H9 (cell line): ENCODE data around the gene ACP1. TPM values are rescaled to one million over a fixed set of nuclear protein-coding genes. Genes with fewer than 3 reads are reported as not detected.

Experiments used
- DNase-seq: peaks from one replicate; pipeline ENCODE4 v3.0.0-alpha.2; 2017
- H2AFZ ChIP-seq: one replicate; pipeline ENCODE4 v1.6.1; 2013; ENCODE audit warnings: mild to moderate bottlenecking, low read length, control low read depth, moderate library complexity
- H2AK5ac ChIP-seq: 2 replicates; pipeline ENCODE4 v1.6.1; 2013; ENCODE audit warnings: low read length, control low read depth, mixed read lengths; ENCODE audit not compliant: insufficient read length
- H2BK120ac ChIP-seq: one replicate; pipeline ENCODE4 v1.6.1; 2013; ENCODE audit warnings: low read depth, mild to moderate bottlenecking, low read length, control low read depth, inconsistent platforms; ENCODE audit not compliant: poor library complexity, severe bottlenecking
- H2BK12ac ChIP-seq: 2 replicates; pipeline ENCODE4 v1.6.1; 2013; ENCODE audit warnings: low read length, control low read depth, mixed read lengths, low read depth; ENCODE audit not compliant: insufficient read length
- H2BK15ac ChIP-seq: 2 replicates; pipeline ENCODE4 v1.6.1; 2013; ENCODE audit warnings: low read depth, low read length, control low read depth
- H2BK20ac ChIP-seq: one replicate; pipeline ENCODE4 v1.6.1; 2013; ENCODE audit warnings: low read depth, mild to moderate bottlenecking, low read length, control low read depth, inconsistent platforms; ENCODE audit not compliant: poor library complexity, severe bottlenecking
- H2BK5ac ChIP-seq: 2 replicates; pipeline ENCODE4 v1.6.1; 2013; ENCODE audit warnings: low read length, control low read depth, mixed read lengths; ENCODE audit not compliant: insufficient read length
- H3K14ac ChIP-seq: 2 replicates; pipeline ENCODE4 v1.6.1; 2013; ENCODE audit warnings: low read length, control low read depth; ENCODE audit not compliant: insufficient read depth
- H3K18ac ChIP-seq: 2 replicates; pipeline ENCODE4 v1.6.1; 2013; ENCODE audit warnings: low read depth, mild to moderate bottlenecking, mixed read lengths, low read length, control low read depth; ENCODE audit not compliant: insufficient read length
- H3K23ac ChIP-seq: 2 replicates; pipeline ENCODE4 v1.6.1; 2013; ENCODE audit warnings: low read length, control low read depth, mixed read lengths, low read depth; ENCODE audit not compliant: insufficient read length
- H3K23me2 ChIP-seq: 2 replicates; pipeline ENCODE4 v1.6.1; 2013; ENCODE audit warnings: low read depth, mild to moderate bottlenecking, mixed read lengths, low read length, control low read depth; ENCODE audit not compliant: insufficient read length, poor library complexity, severe bottlenecking
- H3K27ac ChIP-seq: 2 replicates; pipeline ENCODE4 v1.5.1; 2013; ENCODE audit warnings: low read length, control low read depth, mixed read lengths, low read depth; ENCODE audit not compliant: insufficient read length
- H3K27me3 ChIP-seq: 2 replicates; pipeline ENCODE4 v1.6.1; 2013; ENCODE audit warnings: low read length, control low read depth, inconsistent platforms; ENCODE audit not compliant: insufficient read depth
- H3K4ac ChIP-seq: 2 replicates; pipeline ENCODE4 v1.6.1; 2013; ENCODE audit warnings: low read depth, mild to moderate bottlenecking, control low read depth, inconsistent platforms, low read length, moderate library complexity
- H3K4me1 ChIP-seq: 2 replicates; pipeline ENCODE4 v1.6.1; 2013; ENCODE audit warnings: low read length, control low read depth, inconsistent platforms; ENCODE audit not compliant: insufficient read depth
- H3K4me2 ChIP-seq: 2 replicates; pipeline ENCODE4 v1.6.1; 2013; ENCODE audit warnings: low read length, control low read depth, mixed read lengths; ENCODE audit not compliant: insufficient read length, insufficient read depth
- H3K56ac ChIP-seq: 2 replicates; pipeline ENCODE4 v1.6.1; 2013; ENCODE audit warnings: low read depth, mild to moderate bottlenecking, mixed read lengths, low read length, control low read depth; ENCODE audit not compliant: insufficient read length
- H3K79me1 ChIP-seq: 2 replicates; pipeline ENCODE4 v1.6.1; 2013; ENCODE audit warnings: low read depth, mild to moderate bottlenecking, moderate library complexity, low read length, control low read depth, inconsistent platforms; ENCODE audit not compliant: insufficient read depth, poor library complexity, severe bottlenecking
- H3K79me2 ChIP-seq: 2 replicates; pipeline ENCODE4 v1.6.1; 2013; ENCODE audit warnings: low read length, control low read depth, inconsistent platforms; ENCODE audit not compliant: insufficient read depth
- H3K9ac ChIP-seq: 2 replicates; pipeline ENCODE4 v1.6.1; 2013; ENCODE audit warnings: low read length, control low read depth, mixed read lengths; ENCODE audit not compliant: insufficient read length; ENCODE audit errors: extremely low read depth
- H3K9me3 ChIP-seq: one replicate; pipeline ENCODE4 v1.6.1; 2013; ENCODE audit warnings: low read depth, low read length, inconsistent platforms; ENCODE audit not compliant: control insufficient read depth
- H3T11ph ChIP-seq: one replicate; pipeline ENCODE4 v1.6.1; 2013; ENCODE audit warnings: mild to moderate bottlenecking, low read length, control low read depth, inconsistent platforms
- H4K20me1 ChIP-seq: one replicate; pipeline ENCODE4 v1.6.1; 2013; ENCODE audit not compliant: control insufficient read depth, insufficient read length, insufficient read depth
- H4K5ac ChIP-seq: 2 replicates; pipeline ENCODE4 v1.6.1; 2013; ENCODE audit warnings: low read depth, mild to moderate bottlenecking, mixed read lengths, low read length, control low read depth; ENCODE audit not compliant: insufficient read length
- H4K8ac ChIP-seq: replicated peaks from 2 replicates; pipeline ENCODE4 v1.6.1; 2013; ENCODE audit warnings: low read length, control low read depth, mixed read lengths, low read depth; ENCODE audit not compliant: insufficient read length
- H4K91ac ChIP-seq: 2 replicates; pipeline ENCODE4 v1.6.1; 2013; ENCODE audit warnings: low read depth, mild to moderate bottlenecking, moderate library complexity, mixed read lengths, low read length, control low read depth; ENCODE audit not compliant: insufficient read length
- H3K27ac Mint-ChIP-seq, 3 experiments: 2 replicates in 2 of 3; 3 replicates in 1 of 3; pipeline ENCODE4 v1.8.0; 2020 to 2021; ENCODE audit warnings: mixed read lengths in 3 of 3, mild to moderate bottlenecking in 1 of 3, moderate library complexity in 1 of 3
- H3K27me3 Mint-ChIP-seq: 2 replicates; pipeline ENCODE4 v1.8.0; 2021; ENCODE audit warnings: low read depth, mild to moderate bottlenecking, moderate library complexity, mixed read lengths
- H3K36me3 Mint-ChIP-seq, 3 experiments: 2 replicates in 2 of 3; 3 replicates in 1 of 3; pipeline ENCODE4 v1.8.0; 2020 to 2021; ENCODE audit warnings: low read depth in 3 of 3, mixed read lengths in 3 of 3; ENCODE audit not compliant: insufficient read depth in 1 of 3
- H3K4me1 Mint-ChIP-seq, 2 experiments: 2 replicates each; pipeline ENCODE4 v1.8.0; 2020; ENCODE audit warnings: mixed read lengths in 2 of 2
- H3K4me3 Mint-ChIP-seq, 2 experiments: 2 replicates in 1 of 2; 3 replicates in 1 of 2; pipeline ENCODE4 v1.8.0; 2020 to 2021; ENCODE audit warnings: mild to moderate bottlenecking in 2 of 2, mixed read lengths in 2 of 2, moderate library complexity in 1 of 2
- H3K9me3 Mint-ChIP-seq, 2 experiments: 2 replicates in 1 of 2; 3 replicates in 1 of 2; pipeline ENCODE4 v1.8.0; 2020; ENCODE audit warnings: mild to moderate bottlenecking in 2 of 2, mixed read lengths in 2 of 2, moderate library complexity in 1 of 2
- WGBS: extraction: QIAGEN DNeasy Blood & Tissue Kit; methylation state at CpG from one replicate; pipeline ENCODE4 v1.1.7; 2013; ENCODE audit warnings: missing lambda C conversion rate, low lambda C conversion rate, mixed read lengths; ENCODE audit not compliant: insufficient read length; ENCODE audit errors: extremely low coverage; 5-methylcytosine and 5-hydroxymethylcytosine counted together
- total RNA-seq: library from RNA; stranded (reverse); gene quantifications from 2 replicates; pipeline ENCODE4 v1.2.1, GENCODE V29; 2021
- TF ChIP-seq, protein P1 (sequence below): fragments of 200-600 bp; sonication (generic); conservative IDR thresholded peaks from 3 replicates; pipeline ENCODE4 v1.8.0; 2021; ENCODE audit warnings: antibody characterized with exemption, mild to moderate bottlenecking

ACP1 gene
- total RNA-seq, 1 experiment from 2014 or later: 143 TPM

DNA sequence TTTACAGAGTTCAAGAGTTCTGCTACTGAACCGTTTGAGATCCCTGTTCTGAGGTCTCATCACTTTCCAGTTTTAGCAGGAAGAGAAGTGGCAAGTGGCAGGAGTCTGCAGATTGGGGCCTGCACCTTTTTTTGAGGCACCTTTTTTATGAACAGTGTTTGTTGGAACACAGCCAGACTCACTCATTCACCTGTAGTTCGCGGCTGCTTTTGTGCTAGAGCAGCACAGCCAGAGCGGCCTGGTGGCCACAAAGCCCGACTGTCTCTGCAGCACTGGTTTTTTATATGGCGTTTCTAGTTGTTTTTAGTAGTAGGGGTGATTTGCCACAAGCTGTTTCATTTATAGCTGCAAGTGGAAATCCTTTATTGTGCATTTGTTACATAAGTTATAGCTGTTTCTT lies 8.6 kb downstream of the ACP1 start:
- Histone ChIP-seq H3K4me1 (no peaks in the 10 kb centered on the region), H2BK15ac (no peak overlapping the region), H4K8ac (no peak overlapping the region), H2AFZ (no peak overlapping the region), H3K23me2 (no peaks in the 10 kb centered on the region), H4K5ac (no peak overlapping the region), H4K20me1 (peaks cover 3% of the 10 kb centered on the region), H3K4ac (no peak overlapping the region), H2BK20ac (no peak overlapping the region), H4K91ac (no peak overlapping the region), H3K56ac (no peak overlapping the region), H2BK5ac (no peak overlapping the region), H3K4me2 (no peak overlapping the region), H3K14ac (no peak overlapping the region), H3K9ac (no peak overlapping the region), H3T11ph (no peak overlapping the region), H2BK12ac (no peak overlapping the region), H3K27ac (no peak overlapping the region), H3K79me1 (peaks cover 20% of the 10 kb centered on the region), H2BK120ac (no peak overlapping the region), H3K9me3 (no peaks in the 10 kb centered on the region), H3K27me3 (no peaks in the 10 kb centered on the region), H3K79me2 (peaks cover 37% of the 10 kb centered on the region), H3K23ac (no peak overlapping the region), H3K18ac (no peak overlapping the region), H2AK5ac (no peak overlapping the region)
- no peak for DNase-seq
- Mint-ChIP-seq H3K4me1 (peaks cover 0 to 4% of the 10 kb centered on the region in 2 experiments; a peak in 2 of 4 replicates), H3K27ac (no peak overlapping the region), H3K27me3 (no peaks in the 10 kb centered on the region), H3K4me3 (no peak overlapping the region), H3K36me3 (peaks cover 21 to 59% (median 50%) of the 10 kb centered on the region in 3 experiments), H3K9me3 (no peaks in the 10 kb centered on the region)
- WGBS: no CpG with 5 or more reads among the region's 6 CpGs
- TF ChIP-seq, protein P1, sequence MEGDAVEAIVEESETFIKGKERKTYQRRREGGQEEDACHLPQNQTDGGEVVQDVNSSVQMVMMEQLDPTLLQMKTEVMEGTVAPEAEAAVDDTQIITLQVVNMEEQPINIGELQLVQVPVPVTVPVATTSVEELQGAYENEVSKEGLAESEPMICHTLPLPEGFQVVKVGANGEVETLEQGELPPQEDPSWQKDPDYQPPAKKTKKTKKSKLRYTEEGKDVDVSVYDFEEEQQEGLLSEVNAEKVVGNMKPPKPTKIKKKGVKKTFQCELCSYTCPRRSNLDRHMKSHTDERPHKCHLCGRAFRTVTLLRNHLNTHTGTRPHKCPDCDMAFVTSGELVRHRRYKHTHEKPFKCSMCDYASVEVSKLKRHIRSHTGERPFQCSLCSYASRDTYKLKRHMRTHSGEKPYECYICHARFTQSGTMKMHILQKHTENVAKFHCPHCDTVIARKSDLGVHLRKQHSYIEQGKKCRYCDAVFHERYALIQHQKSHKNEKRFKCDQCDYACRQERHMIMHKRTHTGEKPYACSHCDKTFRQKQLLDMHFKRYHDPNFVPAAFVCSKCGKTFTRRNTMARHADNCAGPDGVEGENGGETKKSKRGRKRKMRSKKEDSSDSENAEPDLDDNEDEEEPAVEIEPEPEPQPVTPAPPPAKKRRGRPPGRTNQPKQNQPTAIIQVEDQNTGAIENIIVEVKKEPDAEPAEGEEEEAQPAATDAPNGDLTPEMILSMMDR: no peak
